WTC11 (cell line): ENCODE data around the gene DAND5. TPM values are rescaled to one million over a fixed set of nuclear protein-coding genes. Genes with fewer than 3 reads are reported as not detected.

Experiments used
- ATAC-seq: fragments of 200-7000 bp; cut with Tn5 transposase; 2 replicates; pipeline ENCODE4 v1.10.0; 2021; ENCODE audit warnings: mild to moderate bottlenecking, moderate library complexity
- CTCF ChIA-PET: fragments of 300-600 bp; sonication (Branson Sonifier 250); formaldehyde crosslinking; loops from one replicate; lab custom pipeline; 2021; ENCODE audit warnings: antibody characterized with exemption; lab: Charles Lee
- POLR2A ChIA-PET: fragments of 350-600 bp; sonication (Branson Sonifier 250); formaldehyde crosslinking; loops from one replicate; lab custom pipeline; 2021; ENCODE audit warnings: antibody characterized with exemption; lab: Charles Lee
- DNase-seq: peaks from one replicate; pipeline ENCODE4 v3.0.0; 2021; ENCODE audit warnings: low spot score
- H3K27ac Mint-ChIP-seq: 2 replicates; pipeline ENCODE4 v1.8.0; 2021; ENCODE audit warnings: mixed read lengths
- H3K27me3 Mint-ChIP-seq: 2 replicates; pipeline ENCODE4 v1.8.0; 2021; ENCODE audit warnings: low read depth, mild to moderate bottlenecking, moderate library complexity, mixed read lengths
- H3K36me3 Mint-ChIP-seq: 2 replicates; pipeline ENCODE4 v1.8.0; 2021; ENCODE audit warnings: mixed read lengths
- H3K4me1 Mint-ChIP-seq: 2 replicates; pipeline ENCODE4 v1.8.0; 2022; ENCODE audit warnings: mixed read lengths
- H3K4me3 Mint-ChIP-seq: 2 replicates; pipeline ENCODE4 v1.8.0; 2021; ENCODE audit warnings: mild to moderate bottlenecking, moderate library complexity, mixed read lengths
- H3K9me3 Mint-ChIP-seq: 2 replicates; pipeline ENCODE4 v1.8.0; 2021; ENCODE audit warnings: mixed read lengths
- AR ChIP-seq: fragments of 250-450 bp; sonication (Bioruptor Pico); IDR thresholded peaks from 2 replicates; pipeline ENCODE4 v1.9.0; 2021; ENCODE audit warnings: mild to moderate bottlenecking
- ATF3 ChIP-seq: sonication (generic); formaldehyde crosslinking; conservative IDR thresholded peaks from 2 replicates; pipeline ENCODE4 v1.8.1; 2022; ENCODE audit warnings: mild to moderate bottlenecking, missing genetic modification reagents
- FOXJ3 ChIP-seq: sonication (generic); formaldehyde crosslinking; IDR thresholded peaks from 2 replicates; pipeline ENCODE4 v1.9.0; 2021; ENCODE audit warnings: missing genetic modification reagents, mild to moderate bottlenecking, borderline replicate concordance
- FOXP4 ChIP-seq: sonication (generic); formaldehyde crosslinking; IDR thresholded peaks from 2 replicates; pipeline ENCODE4 v1.8.0; 2022; ENCODE audit warnings: mild to moderate bottlenecking, missing genetic modification reagents
- NFYB ChIP-seq: sonication (generic); formaldehyde crosslinking; conservative IDR thresholded peaks from 2 replicates; pipeline ENCODE4 v1.8.0; 2022; ENCODE audit warnings: low read depth, missing genetic modification reagents
- NR1H2 ChIP-seq: sonication (generic); formaldehyde crosslinking; IDR thresholded peaks from 2 replicates; pipeline ENCODE4 v1.9.0; 2021; ENCODE audit warnings: mild to moderate bottlenecking, moderate library complexity, missing genetic modification reagents
- PRRX2 ChIP-seq: fragments of 250-450 bp; sonication (Bioruptor Pico); IDR thresholded peaks from 2 replicates; pipeline ENCODE4 v1.8.0; 2021; ENCODE audit warnings: mild to moderate bottlenecking
- RORB ChIP-seq: fragments of 250-450 bp; sonication (Bioruptor Pico); IDR thresholded peaks from 2 replicates; pipeline ENCODE4 v1.9.0; 2021; ENCODE audit warnings: mild to moderate bottlenecking
- STAT6 ChIP-seq: sonication (generic); formaldehyde crosslinking; conservative IDR thresholded peaks from 2 replicates; pipeline ENCODE4 v1.8.1; 2023; ENCODE audit warnings: mild to moderate bottlenecking, low read depth, missing genetic modification reagents, moderate library complexity
- ZBTB21 ChIP-seq: sonication (generic); formaldehyde crosslinking; IDR thresholded peaks from 2 replicates; pipeline ENCODE4 v1.8.1; 2023; ENCODE audit warnings: mild to moderate bottlenecking, missing genetic modification reagents, borderline replicate concordance
- ZBTB43 ChIP-seq: sonication (generic); formaldehyde crosslinking; IDR thresholded peaks from 2 replicates; pipeline ENCODE4 v1.8.1; 2023; ENCODE audit warnings: mild to moderate bottlenecking, missing genetic modification reagents
- ZNF263 ChIP-seq: sonication (generic); formaldehyde crosslinking; IDR thresholded peaks from 2 replicates; pipeline ENCODE4 v1.8.1; 2022; ENCODE audit warnings: low read depth, mild to moderate bottlenecking, moderate library complexity, missing genetic modification reagents
- ZSCAN18 ChIP-seq: fragments of 250-450 bp; sonication (Bioruptor Pico); IDR thresholded peaks from 2 replicates; pipeline ENCODE4 v2.1.2; 2022; ENCODE audit warnings: mild to moderate bottlenecking, moderate library complexity
- total RNA-seq: library from RNA; stranded (reverse); gene quantifications from 3 replicates; pipeline ENCODE4 v1.2.3, GENCODE V29; 2021
- TF ChIP-seq, protein P1 (sequence below): sonication (generic); formaldehyde crosslinking; IDR thresholded peaks from 2 replicates; pipeline ENCODE4 v1.8.1; 2022; ENCODE audit warnings: mild to moderate bottlenecking, missing genetic modification reagents, moderate library complexity, borderline replicate concordance
- TF ChIP-seq, protein P2 (sequence below): sonication (generic); formaldehyde crosslinking; IDR thresholded peaks from 2 replicates; pipeline ENCODE4 v1.8.0; 2023; ENCODE audit warnings: missing genetic modification reagents
- TF ChIP-seq, protein P3 (sequence below): sonication (generic); formaldehyde crosslinking; IDR thresholded peaks from 2 replicates; pipeline ENCODE4 v1.8.1; 2022; ENCODE audit warnings: low read depth, mild to moderate bottlenecking, moderate library complexity, missing genetic modification reagents, borderline replicate concordance
- TF ChIP-seq, protein P4 (sequence below): fragments of 250-450 bp; sonication (Bioruptor Pico); IDR thresholded peaks from 2 replicates; pipeline ENCODE4 v1.9.0; 2021; ENCODE audit warnings: mild to moderate bottlenecking, borderline replicate concordance

Gene DAND5
- total RNA-seq, 1 experiment from 2014 or later, result 0.22 TPM

DNA sequence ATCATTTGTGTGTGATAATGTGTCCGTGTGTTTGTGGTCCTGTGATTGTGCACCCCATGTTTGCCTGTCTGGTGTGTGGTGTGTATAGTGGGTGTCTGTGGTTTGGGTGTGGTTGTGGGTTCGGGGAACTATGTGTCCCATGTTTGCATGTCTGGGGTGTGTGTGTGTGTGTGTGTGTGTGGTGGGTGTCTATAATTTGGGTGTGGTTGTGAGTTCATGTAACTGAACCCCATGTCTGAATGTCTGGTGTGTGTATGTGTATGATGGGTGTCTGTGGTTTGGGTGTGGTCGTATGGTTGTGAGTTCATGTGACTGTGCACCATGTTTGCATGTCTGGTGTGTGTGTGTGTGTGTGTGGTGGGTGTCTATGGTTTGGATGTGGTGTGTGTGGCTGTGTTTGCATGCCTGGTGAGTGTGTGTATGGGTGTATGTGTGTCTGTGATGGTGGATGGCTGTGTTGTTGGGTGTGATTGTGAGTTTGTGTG is 14.8 kb downstream of the DAND5 start:
- no peaks in the 10 kb centered on the region for H3K9me3 Mint-ChIP-seq
- H3K4me3 Mint-ChIP-seq, result no peak overlapping the region
- DNase-seq (no peak), ATAC-seq (no peak)
- peaks cover 35% of the 10 kb centered on the region for H3K27me3 Mint-ChIP-seq
- H3K4me1 Mint-ChIP-seq, result peaks cover 6% of the 10 kb centered on the region; the same call in 1 of the 2 replicates
- no peak overlapping the region for H3K27ac Mint-ChIP-seq
- H3K36me3 Mint-ChIP-seq, result no peaks in the 10 kb centered on the region
- POLR2A ChIA-PET, result no interaction called here
- CTCF ChIA-PET, result interaction anchor here (0.5 to 4.6 kb wide), 13 partner anchors 19 to 120 kb away, joined by 3 to 66 read pairs (median 4); no protein-coding TSS in a partner anchor
- TF ChIP-seq RORB (CRISPR knock-in tag) (no peak), ZNF263 (CRISPR knock-in tag) (no peak), AR (CRISPR knock-in tag) (no peak), PRRX2 (no peak), ZBTB43 (CRISPR knock-in tag) (no peak), FOXJ3 (CRISPR knock-in tag) (no peak), NFYB (no peak), ZSCAN18 (CRISPR knock-in tag) (no peak), ATF3 (CRISPR knock-in tag) (no peak), ZBTB21 (no peak), NR1H2 (CRISPR knock-in tag) (no peak), STAT6 (CRISPR knock-in tag) (no peak), FOXP4 (CRISPR knock-in tag) (no peak)
- TF ChIP-seq, protein P1, sequence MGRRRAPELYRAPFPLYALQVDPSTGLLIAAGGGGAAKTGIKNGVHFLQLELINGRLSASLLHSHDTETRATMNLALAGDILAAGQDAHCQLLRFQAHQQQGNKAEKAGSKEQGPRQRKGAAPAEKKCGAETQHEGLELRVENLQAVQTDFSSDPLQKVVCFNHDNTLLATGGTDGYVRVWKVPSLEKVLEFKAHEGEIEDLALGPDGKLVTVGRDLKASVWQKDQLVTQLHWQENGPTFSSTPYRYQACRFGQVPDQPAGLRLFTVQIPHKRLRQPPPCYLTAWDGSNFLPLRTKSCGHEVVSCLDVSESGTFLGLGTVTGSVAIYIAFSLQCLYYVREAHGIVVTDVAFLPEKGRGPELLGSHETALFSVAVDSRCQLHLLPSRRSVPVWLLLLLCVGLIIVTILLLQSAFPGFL (CRISPR knock-in tag), result no peak
- TF ChIP-seq, protein P2, sequence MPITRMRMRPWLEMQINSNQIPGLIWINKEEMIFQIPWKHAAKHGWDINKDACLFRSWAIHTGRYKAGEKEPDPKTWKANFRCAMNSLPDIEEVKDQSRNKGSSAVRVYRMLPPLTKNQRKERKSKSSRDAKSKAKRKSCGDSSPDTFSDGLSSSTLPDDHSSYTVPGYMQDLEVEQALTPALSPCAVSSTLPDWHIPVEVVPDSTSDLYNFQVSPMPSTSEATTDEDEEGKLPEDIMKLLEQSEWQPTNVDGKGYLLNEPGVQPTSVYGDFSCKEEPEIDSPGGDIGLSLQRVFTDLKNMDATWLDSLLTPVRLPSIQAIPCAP (CRISPR knock-in tag), result no peak
- TF ChIP-seq, protein P3, sequence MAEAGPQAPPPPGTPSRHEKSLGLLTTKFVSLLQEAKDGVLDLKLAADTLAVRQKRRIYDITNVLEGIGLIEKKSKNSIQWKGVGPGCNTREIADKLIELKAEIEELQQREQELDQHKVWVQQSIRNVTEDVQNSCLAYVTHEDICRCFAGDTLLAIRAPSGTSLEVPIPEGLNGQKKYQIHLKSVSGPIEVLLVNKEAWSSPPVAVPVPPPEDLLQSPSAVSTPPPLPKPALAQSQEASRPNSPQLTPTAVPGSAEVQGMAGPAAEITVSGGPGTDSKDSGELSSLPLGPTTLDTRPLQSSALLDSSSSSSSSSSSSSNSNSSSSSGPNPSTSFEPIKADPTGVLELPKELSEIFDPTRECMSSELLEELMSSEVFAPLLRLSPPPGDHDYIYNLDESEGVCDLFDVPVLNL (CRISPR knock-in tag), result no peak
- TF ChIP-seq, protein P4, sequence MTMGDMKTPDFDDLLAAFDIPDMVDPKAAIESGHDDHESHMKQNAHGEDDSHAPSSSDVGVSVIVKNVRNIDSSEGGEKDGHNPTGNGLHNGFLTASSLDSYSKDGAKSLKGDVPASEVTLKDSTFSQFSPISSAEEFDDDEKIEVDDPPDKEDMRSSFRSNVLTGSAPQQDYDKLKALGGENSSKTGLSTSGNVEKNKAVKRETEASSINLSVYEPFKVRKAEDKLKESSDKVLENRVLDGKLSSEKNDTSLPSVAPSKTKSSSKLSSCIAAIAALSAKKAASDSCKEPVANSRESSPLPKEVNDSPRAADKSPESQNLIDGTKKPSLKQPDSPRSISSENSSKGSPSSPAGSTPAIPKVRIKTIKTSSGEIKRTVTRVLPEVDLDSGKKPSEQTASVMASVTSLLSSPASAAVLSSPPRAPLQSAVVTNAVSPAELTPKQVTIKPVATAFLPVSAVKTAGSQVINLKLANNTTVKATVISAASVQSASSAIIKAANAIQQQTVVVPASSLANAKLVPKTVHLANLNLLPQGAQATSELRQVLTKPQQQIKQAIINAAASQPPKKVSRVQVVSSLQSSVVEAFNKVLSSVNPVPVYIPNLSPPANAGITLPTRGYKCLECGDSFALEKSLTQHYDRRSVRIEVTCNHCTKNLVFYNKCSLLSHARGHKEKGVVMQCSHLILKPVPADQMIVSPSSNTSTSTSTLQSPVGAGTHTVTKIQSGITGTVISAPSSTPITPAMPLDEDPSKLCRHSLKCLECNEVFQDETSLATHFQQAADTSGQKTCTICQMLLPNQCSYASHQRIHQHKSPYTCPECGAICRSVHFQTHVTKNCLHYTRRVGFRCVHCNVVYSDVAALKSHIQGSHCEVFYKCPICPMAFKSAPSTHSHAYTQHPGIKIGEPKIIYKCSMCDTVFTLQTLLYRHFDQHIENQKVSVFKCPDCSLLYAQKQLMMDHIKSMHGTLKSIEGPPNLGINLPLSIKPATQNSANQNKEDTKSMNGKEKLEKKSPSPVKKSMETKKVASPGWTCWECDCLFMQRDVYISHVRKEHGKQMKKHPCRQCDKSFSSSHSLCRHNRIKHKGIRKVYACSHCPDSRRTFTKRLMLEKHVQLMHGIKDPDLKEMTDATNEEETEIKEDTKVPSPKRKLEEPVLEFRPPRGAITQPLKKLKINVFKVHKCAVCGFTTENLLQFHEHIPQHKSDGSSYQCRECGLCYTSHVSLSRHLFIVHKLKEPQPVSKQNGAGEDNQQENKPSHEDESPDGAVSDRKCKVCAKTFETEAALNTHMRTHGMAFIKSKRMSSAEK, result no peak
